ENCODE results near the gene GPR32. TPM values are rescaled to one million over a fixed set of nuclear protein-coding genes. Genes with fewer than 3 reads are reported as not detected.
"Not testable (repeated sequence)": the region's sequence is repeated elsewhere in the genome, so short reads cannot be mapped to it uniquely, and the experiment has no call there.

The GPR32 gene
- total RNA-seq, 2 donors from 2014 or later, result not detected

DNA sequence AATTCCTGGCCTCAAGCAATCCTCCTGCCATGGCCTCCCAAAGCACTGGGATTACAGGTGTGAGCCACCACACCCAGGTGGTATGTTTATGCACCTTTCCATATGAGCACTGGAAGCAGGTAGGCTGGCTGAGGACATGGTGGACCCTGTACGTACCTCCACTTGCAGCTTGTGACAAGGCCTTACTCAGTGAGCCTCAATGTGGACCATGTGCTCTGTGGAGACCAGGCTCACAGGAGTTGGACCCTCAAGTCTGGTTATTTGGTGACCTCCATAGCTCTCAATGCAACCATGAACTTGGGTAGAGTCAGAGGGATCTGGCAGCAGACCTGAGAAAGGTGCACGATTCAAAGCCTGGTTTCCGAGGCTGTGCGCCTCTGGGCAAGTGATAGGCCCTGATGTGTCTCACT lies 25.4 kb downstream of the GPR32 start:
- ATAC-seq, result no peak
- intact Hi-C loops (cut with DNase I), result no loop called here
- no peak for DNase-seq

DNA sequence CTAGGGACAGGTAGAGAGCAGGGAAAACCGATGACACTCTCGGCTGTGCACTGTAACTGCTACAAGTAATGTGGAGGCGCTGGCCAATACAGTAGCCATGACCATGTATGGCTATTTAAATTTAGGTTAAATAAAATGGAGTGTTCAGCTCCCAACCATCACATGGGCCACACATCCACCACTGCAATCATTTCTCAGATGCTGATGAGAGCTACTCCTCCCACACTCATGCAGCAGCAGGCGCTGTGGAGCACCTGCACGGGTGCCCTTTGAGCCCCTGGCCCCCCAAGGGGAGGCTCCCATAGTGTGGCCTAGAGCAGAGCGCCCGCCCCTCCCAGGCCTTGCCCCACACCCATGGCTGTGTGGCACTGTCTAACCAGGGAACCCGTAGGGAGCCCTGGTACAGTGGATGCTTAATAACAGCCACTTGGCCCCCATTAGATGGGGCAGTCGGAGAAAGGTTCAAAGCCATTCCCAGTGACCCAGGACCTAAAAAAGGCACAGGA lies 25.9 kb downstream of the GPR32 start:
- intact Hi-C loops (cut with DNase I), result no loop called here
- ATAC-seq, result no peak

GRCh38 chr19:50796634-50797428 lies 26.6 kb downstream of the GPR32 start:
- ATAC-seq, result no peak
- intact Hi-C loops (cut with DNase I), result no loop called here
- no peak for DNase-seq

More for the DNA sequence above, 25.9 kb downstream of the GPR32 start:
- no peak for DNase-seq

- intact Hi-C loops (cut with DNase I), result no loop called here
- ATAC-seq (no peak), DNase-seq (no peak)
Observed at GRCh38 chr19:50797429-50797780, 27.1 kb downstream of the GPR32 start.

- intact Hi-C loops (cut with DNase I), result no loop called here
- DNase-seq (no peak), ATAC-seq (no peak)
Observed at GRCh38 chr19:50797781-50798658, 27.8 kb downstream of the GPR32 start.

GRCh38 chr19:50798659-50799546 lies 28.6 kb downstream of the GPR32 start:
- ATAC-seq, result no peak
- intact Hi-C loops (cut with DNase I), result no loop called here
- DNase-seq, result no peak

- DNase-seq (no peak), ATAC-seq (no peak)
- intact Hi-C loops (cut with DNase I), result no loop called here
Observed at GRCh38 chr19:50799547-50799851, 29.2 kb downstream of the GPR32 start.

GRCh38 chr19:50801107-50801506 lies 30.8 kb downstream of the GPR32 start:
- ATAC-seq (no peak), DNase-seq (no peak)
- intact Hi-C loops (cut with DNase I), result no loop called here

GRCh38 chr19:50803633-50804419 lies 33.6 kb downstream of the GPR32 start:
- intact Hi-C loops (cut with DNase I), result no loop called here
- ATAC-seq (peak; percentile 10 to 19), DNase-seq (no peak)

DNA sequence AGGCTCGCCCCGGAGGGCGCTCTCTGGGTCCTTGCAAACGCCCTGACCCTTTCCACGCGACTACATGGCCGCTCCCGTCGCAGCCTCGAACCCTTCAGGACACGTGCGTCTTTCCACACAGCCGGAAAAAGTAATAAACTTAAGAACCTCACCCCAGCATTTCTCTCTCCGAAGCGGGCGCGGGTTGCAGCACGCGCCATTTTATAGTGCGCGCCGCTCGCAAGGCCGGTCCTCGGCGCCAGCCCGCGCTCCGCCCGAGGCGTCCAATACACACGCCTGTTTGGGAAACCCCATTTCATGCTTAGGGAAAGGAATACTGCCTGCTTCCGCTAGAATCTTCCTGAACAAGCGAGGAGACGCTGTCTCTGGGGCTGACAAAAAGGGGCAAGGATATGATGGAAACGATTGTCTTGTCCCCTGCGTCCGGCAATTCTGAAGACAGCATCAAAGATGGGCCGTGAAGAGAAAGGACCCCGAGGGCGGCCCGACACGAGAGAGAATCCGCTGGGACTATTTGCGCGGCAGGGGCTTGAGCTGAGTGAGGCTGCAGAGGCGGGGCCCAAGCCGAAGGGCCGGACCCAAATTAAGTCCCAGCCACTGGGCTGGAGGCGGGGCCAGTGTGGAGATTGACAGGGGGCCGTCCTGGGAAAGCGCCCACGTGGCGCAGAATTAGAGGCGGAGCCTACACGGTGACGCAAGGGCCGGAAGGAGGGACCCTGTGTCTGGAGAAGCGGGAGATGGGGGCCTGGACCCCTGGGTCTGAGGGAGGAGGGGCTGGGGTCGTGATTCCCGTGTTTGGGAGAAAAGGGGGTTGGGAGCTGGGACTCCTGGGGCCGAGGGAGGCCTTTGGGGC lies 34.4 kb downstream of the GPR32 start:
- ATAC-seq, result peak; percentile 99 to 100
- intact Hi-C loops (cut with DNase I), result no loop called here
- DNase-seq, result peak; percentile 99

DNA sequence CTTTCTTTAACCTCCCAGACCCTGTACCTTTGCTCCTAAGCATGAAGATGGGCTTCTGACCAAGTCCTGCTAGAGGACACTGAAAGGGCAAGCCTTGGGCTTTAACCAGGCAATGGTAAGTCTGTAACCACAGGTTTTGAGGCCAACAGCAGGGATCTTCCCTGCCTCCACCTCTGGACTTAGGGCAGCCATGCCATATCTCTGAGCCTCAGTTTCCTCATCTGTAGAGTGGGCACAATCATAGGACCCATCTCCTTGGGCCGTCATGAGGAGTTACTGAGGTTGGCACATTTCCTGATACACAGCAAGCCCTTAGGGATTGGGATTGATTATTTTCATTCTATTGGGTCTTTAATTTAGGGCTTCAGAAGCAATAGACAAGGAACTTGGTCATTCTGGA lies 38.6 kb downstream of the GPR32 start:
- ATAC-seq (no peak), DNase-seq (no peak)
- intact Hi-C loops (cut with DNase I), result no loop called here

- intact Hi-C loops (cut with DNase I); ATAC-seq; DNase-seq: not testable (repeated sequence)
Observed at GRCh38 chr19:50811622-50812238, 41.5 kb downstream of the GPR32 start.

GRCh38 chr19:50812474-50812873 lies 42.2 kb downstream of the GPR32 start:
- no peak for DNase-seq
- intact Hi-C loops (cut with DNase I), result no loop called here
- no peak for ATAC-seq

GRCh38 chr19:50814883-50815282 lies 44.6 kb downstream of the GPR32 start:
- intact Hi-C loops (cut with DNase I), result no loop called here
- ATAC-seq (no peak), DNase-seq (no peak)

DNA sequence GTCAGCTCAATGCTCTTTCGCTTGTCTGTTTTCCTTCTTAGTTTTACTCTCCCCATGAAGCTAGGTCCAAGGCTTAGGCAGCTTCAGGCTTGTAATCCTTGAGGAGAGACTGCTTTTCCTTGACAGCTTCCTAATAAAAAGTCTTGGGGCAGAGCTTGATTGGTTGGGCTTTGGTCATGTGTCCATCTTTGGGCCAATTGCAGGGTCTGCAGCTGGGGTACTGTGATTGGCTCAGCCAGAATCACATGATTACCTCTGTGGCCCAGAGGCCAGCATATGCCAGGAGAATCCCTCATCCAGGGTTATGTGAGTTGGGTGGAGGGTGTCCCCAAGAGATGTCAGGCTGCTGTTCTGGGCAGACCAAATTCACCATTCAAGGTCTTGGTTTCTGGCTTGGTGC lies 45.2 kb downstream of the GPR32 start:
- no peak for DNase-seq
- ATAC-seq, result no peak
- intact Hi-C loops (cut with DNase I), result no loop called here

DNA sequence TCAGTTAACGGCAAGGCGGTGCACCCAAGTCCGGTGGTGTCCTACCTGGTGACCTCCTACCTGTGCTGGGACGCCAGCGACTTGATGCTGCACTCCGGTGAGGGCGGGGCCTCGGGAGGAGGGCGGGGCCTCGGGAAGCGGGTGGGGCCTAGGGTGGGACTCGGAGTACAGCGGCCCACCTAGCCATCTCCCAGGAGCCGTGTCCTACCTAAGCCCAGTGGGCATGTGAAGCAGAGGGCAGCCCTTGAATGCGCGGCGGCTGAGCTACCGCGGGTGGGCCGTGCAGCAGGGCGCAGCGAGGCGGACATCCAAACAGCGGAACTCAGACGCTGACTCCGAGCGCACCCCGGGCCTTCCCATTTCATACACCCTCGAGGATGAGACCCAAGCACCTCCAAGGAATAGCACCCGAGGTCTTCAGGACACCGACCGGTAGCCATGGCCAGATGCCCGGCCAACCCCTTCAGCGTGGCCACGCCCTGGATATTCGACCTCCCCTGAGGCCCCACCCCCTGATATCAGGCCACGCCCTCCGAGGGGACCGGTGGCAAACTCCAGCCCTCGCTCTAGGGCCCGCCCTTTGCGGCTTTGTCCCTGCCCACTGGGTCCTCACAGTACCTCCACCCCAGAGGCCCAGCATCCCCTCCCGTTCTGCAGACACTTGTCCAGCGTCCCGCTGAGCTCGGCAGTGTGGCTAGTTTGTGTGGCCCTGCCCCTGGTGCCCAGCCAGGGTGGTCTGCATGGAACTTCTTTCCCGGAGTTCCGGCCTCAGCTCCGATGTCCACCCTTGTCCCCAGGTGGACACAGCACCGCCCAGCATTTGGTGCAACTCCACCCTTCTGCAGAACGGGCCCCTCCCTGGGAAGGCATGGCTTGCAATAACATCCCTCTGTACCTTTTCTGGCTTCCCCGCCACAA lies 47.9 kb downstream of the GPR32 start:
- ATAC-seq, result peak in 1 of 2 donors; percentile 65
- intact Hi-C loops (cut with DNase I), result no loop called here
- DNase-seq, result peak; percentile 66
